Lower leg skin (tissue), 3 donors: ENCODE data around the gene AMOT.

ENCODE experiments used
- POLR2A ChIP-seq, 2 donors: fragments of 450-650 bp; IDR thresholded peaks; one replicate each; pipeline ENCODE4 v1.6.1; 2016 to 2017; ENCODE audit warnings: antibody characterized with exemption in 2 of 2, mild to moderate bottlenecking in 1 of 2, moderate library complexity in 1 of 2
- TF ChIP-seq, protein P1 (sequence below), 3 donors: fragments of 450-650 bp; IDR thresholded peaks; one replicate each; pipeline ENCODE4 v1.5.1; 2016; ENCODE audit warnings: antibody characterized with exemption in 3 of 3, mild to moderate bottlenecking in 3 of 3, moderate library complexity in 2 of 3

DNA sequence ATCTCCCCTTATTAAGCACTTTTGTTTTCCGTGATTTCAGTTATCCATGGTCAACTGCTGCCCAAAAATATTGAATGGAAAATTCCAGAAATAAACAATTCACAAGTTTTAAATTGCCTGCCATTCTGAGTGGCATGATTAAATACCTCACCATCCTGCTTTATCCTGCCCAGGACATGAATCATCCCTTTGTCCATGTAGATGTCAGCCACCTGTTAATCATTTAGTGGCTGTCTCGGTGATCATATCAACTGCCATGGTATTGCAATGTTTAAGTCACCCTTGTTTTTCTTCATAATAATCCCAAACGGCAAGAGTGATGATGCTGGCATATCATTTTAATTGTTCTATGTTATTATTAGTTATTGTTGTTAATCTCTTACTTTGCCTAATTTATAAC, 81.1 kb downstream of the AMOT start:
- TF ChIP-seq, protein P1, sequence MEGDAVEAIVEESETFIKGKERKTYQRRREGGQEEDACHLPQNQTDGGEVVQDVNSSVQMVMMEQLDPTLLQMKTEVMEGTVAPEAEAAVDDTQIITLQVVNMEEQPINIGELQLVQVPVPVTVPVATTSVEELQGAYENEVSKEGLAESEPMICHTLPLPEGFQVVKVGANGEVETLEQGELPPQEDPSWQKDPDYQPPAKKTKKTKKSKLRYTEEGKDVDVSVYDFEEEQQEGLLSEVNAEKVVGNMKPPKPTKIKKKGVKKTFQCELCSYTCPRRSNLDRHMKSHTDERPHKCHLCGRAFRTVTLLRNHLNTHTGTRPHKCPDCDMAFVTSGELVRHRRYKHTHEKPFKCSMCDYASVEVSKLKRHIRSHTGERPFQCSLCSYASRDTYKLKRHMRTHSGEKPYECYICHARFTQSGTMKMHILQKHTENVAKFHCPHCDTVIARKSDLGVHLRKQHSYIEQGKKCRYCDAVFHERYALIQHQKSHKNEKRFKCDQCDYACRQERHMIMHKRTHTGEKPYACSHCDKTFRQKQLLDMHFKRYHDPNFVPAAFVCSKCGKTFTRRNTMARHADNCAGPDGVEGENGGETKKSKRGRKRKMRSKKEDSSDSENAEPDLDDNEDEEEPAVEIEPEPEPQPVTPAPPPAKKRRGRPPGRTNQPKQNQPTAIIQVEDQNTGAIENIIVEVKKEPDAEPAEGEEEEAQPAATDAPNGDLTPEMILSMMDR (IDR thresholded peaks at IDR 0.05), result no peak
- TF ChIP-seq POLR2A (IDR thresholded peaks at IDR 0.05), result no peak
